ENCODE results near the gene WNT7A. TPM values are rescaled to one million over a fixed set of nuclear protein-coding genes. Genes with fewer than 3 reads are reported as not detected.

WNT7A gene
- total RNA-seq, 2 donors from 2014 or later = under 0.01 TPM

DNA sequence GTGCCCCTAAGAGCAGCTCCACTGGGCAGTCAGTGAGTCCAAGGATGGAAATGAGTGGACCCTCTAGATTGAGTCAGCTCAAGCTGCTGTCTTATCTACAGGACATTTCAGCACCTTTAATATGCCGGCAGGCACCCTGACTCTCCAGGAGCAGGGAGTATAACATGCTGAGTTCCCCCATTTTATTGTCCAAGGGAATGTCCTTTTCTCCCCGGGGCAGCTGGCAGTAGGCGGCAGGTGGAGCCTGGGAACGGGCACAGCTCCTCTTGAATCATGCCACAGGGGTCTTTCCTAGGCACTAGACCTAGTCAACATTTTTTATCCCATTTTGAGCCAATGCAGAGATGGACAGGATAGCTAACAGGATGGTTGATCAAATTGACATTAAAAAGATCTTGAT is 14.8 kb downstream of the WNT7A start:
- ATAC-seq (no peak), DNase-seq (no peak)
- 65 to 74% methylated on average over 4 of the region's 4 CpGs for WGBS, 2 donors
- Histone ChIP-seq H3K9me3 (no peaks in the 10 kb centered on the region), H3K36me3 (replicated peaks in 1 of 2; ENCODE audit: insufficient read depth in 1 of 2, low read depth in 2 of 2) (no peaks in the 10 kb centered on the region), H3K27me3 (no peaks in the 10 kb centered on the region), H3K4me1 (no peaks in the 10 kb centered on the region), H3K27ac (no peak overlapping the region), H3K4me3 (no peak overlapping the region)
- no peak for TF ChIP-seq CTCF (IDR thresholded peaks at IDR 0.05)
- no peak for TF ChIP-seq POLR2A (IDR thresholded peaks at IDR 0.05)
- intact Hi-C loops (cut with DNase I) = no loop called here

DNA sequence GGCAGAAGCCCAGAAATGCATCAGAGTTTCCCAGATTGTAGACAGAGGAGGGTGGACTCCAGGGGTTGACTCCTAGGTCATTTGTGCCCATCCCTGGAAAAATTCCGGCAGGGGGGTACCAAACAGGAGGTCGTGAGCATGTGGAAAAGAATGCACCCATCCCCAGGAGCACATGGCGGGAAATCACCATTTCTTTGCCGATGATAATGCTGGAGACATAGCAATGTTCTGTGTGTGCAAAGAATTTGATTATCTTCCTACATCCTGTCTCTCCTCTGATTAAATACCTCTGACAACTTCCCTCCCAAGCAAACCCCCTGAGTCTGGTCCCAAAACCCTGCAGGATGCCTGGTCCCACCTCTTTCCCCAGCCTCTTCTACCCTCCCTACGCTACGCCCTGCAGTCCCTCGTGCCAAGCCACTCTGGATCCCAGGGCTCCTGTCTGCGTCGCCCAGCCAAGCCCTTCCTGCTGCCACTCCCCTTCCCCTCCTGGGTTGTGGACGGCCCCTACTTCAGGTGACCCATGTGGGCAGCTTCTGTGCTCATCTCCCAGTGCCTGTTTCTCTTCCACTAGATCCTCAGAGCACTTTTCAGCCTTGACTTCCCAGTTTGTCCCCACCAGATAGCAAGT is 15.8 kb downstream of the WNT7A start:
- Histone ChIP-seq H3K27ac (no peak overlapping the region), H3K4me1 (no peaks in the 10 kb centered on the region), H3K36me3 (replicated peaks in 1 of 2; ENCODE audit: insufficient read depth in 1 of 2, low read depth in 2 of 2) (no peaks in the 10 kb centered on the region), H3K9me3 (no peaks in the 10 kb centered on the region), H3K4me3 (no peak overlapping the region), H3K27me3 (no peaks in the 10 kb centered on the region)
- intact Hi-C loops (cut with DNase I) = no loop called here
- no peak for TF ChIP-seq POLR2A (IDR thresholded peaks at IDR 0.05)
- TF ChIP-seq CTCF (IDR thresholded peaks at IDR 0.05) = no peak
- ATAC-seq (no peak), DNase-seq (no peak)
- 49 to 58% methylated on average over 10 of the region's 10 CpGs for WGBS, 2 donors

- no peaks in the 10 kb centered on the region for H3K9me3 ChIP-seq
- H3K27ac ChIP-seq = no peak overlapping the region
- intact Hi-C loops (cut with DNase I) = no loop called here
- 66 to 71% methylated on average over 6 of the region's 6 CpGs for WGBS, 2 donors
- H3K36me3 ChIP-seq (replicated peaks in 1 of 2; ENCODE audit: insufficient read depth in 1 of 2, low read depth in 2 of 2) = no peaks in the 10 kb centered on the region
- ATAC-seq = no peak
- DNase-seq = no peak
- no peak overlapping the region for H3K4me3 ChIP-seq
- H3K27me3 ChIP-seq = no peaks in the 10 kb centered on the region
- H3K4me1 ChIP-seq = no peaks in the 10 kb centered on the region
- TF ChIP-seq POLR2A (IDR thresholded peaks at IDR 0.05) = no peak
- TF ChIP-seq CTCF (IDR thresholded peaks at IDR 0.05) = no peak
These were observed 16.4 kb downstream of the WNT7A start for GRCh38 chr3:13863382-13863952.

DNA sequence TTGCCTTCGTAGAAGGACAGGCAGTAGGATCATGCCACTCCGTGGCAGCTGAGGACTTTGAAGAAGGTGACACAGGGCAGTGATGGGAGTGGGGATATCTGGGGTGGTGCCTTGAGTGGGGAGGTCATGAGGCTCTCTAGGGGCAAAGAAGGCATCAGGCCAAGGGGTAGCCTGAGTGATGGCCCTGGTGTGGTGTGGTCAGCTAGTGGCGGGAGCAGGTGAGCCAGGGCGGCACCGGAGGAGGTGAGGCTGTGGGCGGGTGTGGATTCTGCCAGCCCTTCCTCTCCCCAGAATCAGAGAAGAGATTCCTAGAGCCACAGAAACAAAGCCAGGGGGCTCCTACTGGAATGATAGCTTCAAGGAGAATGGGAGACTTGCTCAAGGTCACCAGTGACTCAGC is 18.4 kb downstream of the WNT7A start:
- intact Hi-C loops (cut with DNase I) = no loop called here
- 67 to 69% methylated on average over 5 to 6 of the region's 6 CpGs for WGBS, 2 donors
- no peak for TF ChIP-seq POLR2A (IDR thresholded peaks at IDR 0.05)
- TF ChIP-seq CTCF (IDR thresholded peaks at IDR 0.05) = no peak
- Histone ChIP-seq H3K36me3 (replicated peaks in 1 of 2; ENCODE audit: insufficient read depth in 1 of 2, low read depth in 2 of 2) (no peaks in the 10 kb centered on the region), H3K4me3 (no peak overlapping the region), H3K27me3 (no peaks in the 10 kb centered on the region), H3K4me1 (no peaks in the 10 kb centered on the region), H3K27ac (no peak overlapping the region), H3K9me3 (no peaks in the 10 kb centered on the region)
- DNase-seq (no peak), ATAC-seq (no peak)

DNA sequence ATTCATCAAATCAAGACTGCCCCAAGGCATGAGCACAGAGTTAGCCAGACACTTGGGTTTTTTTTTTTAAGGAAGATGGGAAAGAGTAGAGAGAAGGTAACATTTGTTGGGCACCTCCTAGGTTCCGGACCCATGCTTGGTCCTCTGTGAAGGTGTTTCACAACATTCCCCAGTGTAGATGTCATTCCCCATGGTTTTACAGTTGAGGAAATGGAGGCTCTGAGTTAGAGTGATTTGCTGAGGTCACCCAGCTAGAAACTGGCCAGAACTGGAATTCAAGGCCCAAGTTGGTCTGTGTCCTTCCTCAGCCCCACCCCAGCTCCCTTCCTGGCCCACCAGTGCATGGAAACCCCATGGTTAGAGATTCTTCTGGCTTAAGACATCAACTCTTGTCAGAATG is 19.9 kb downstream of the WNT7A start:
- WGBS, 2 donors = 81 to 82% methylated on average over 1 of the region's 1 CpG
- intact Hi-C loops (cut with DNase I) = no loop called here
- Histone ChIP-seq H3K4me3 (no peak overlapping the region), H3K27me3 (no peaks in the 10 kb centered on the region), H3K36me3 (replicated peaks in 1 of 2; ENCODE audit: insufficient read depth in 1 of 2, low read depth in 2 of 2) (no peaks in the 10 kb centered on the region), H3K9me3 (no peaks in the 10 kb centered on the region), H3K4me1 (no peaks in the 10 kb centered on the region), H3K27ac (no peak overlapping the region)
- TF ChIP-seq CTCF (IDR thresholded peaks at IDR 0.05) (no peak), POLR2A (IDR thresholded peaks at IDR 0.05) (no peak)
- DNase-seq (no peak), ATAC-seq (no peak)
